Parathyroid adenoma (tissue), 2 donors: ENCODE results near the gene MIDN.

Experiments
- H2AFZ ChIP-seq: fragments of 300-600 bp; sonication (generic); one replicate; pipeline ENCODE4 v1.7.0; 2017; ENCODE audit warnings: antibody characterized with exemption, mild to moderate bottlenecking
- H3K27ac ChIP-seq: fragments of 300-600 bp; sonication (generic); one replicate; pipeline ENCODE4 v1.7.0; 2017
- H3K27me3 ChIP-seq: fragments of 300-600 bp; sonication (generic); one replicate; pipeline ENCODE4 v1.7.0; 2017; ENCODE audit warnings: low read length; ENCODE audit not compliant: control insufficient read depth, insufficient read depth
- H3K36me3 ChIP-seq: fragments of 300-600 bp; sonication (generic); one replicate; pipeline ENCODE4 v1.7.0; 2017; ENCODE audit warnings: low read length; ENCODE audit not compliant: control insufficient read depth, insufficient read depth
- H3K4me1 ChIP-seq: fragments of 300-600 bp; sonication (generic); one replicate; pipeline ENCODE4 v1.7.0; 2017; ENCODE audit warnings: control low read depth
- H3K4me2 ChIP-seq: fragments of 300-600 bp; sonication (generic); one replicate; pipeline ENCODE4 v1.7.0; 2017; ENCODE audit warnings: low read length
- H3K4me3 ChIP-seq: fragments of 300-600 bp; sonication (generic); one replicate; pipeline ENCODE4 v1.7.0; 2017; ENCODE audit warnings: low read depth, low read length
- H3K79me2 ChIP-seq: fragments of 300-600 bp; sonication (generic); one replicate; pipeline ENCODE4 v1.7.0; 2017; ENCODE audit warnings: control low read depth
- H3K9ac ChIP-seq: fragments of 300-600 bp; sonication (generic); one replicate; pipeline ENCODE4 v1.7.0; 2017; ENCODE audit warnings: mild to moderate bottlenecking
- H3K9me3 ChIP-seq: fragments of 300-600 bp; sonication (generic); one replicate; pipeline ENCODE4 v1.7.0; 2017; ENCODE audit warnings: low read length; ENCODE audit not compliant: control insufficient read depth
- CTCF ChIP-seq: fragments of 300-600 bp; sonication (generic); IDR thresholded peaks from one replicate; pipeline ENCODE4 v1.7.0; 2017; ENCODE audit warnings: antibody characterized with exemption, mild to moderate bottlenecking
- donor health status: primary hyperparathyroidism.

The MIDN gene

GRCh38 chr19:1276628-1277022, 28.2 kb downstream of the MIDN start:
- no peak overlapping the region for H3K4me3 ChIP-seq
- no peak overlapping the region for H2AFZ ChIP-seq
- peaks cover 17% of the 10 kb centered on the region for H3K79me2 ChIP-seq
- peak overlapping the region; percentile 97 for H3K4me2 ChIP-seq
- no peaks in the 10 kb centered on the region for H3K27me3 ChIP-seq
- H3K9ac ChIP-seq, result no peak overlapping the region
- peaks cover 21% of the 10 kb centered on the region for H3K4me1 ChIP-seq
- no peak for TF ChIP-seq CTCF
- no peaks in the 10 kb centered on the region for H3K36me3 ChIP-seq
- no peak overlapping the region for H3K27ac ChIP-seq
- H3K9me3 ChIP-seq, result no peaks in the 10 kb centered on the region

- Histone ChIP-seq H2AFZ (no peak overlapping the region), H3K4me3 (no peak overlapping the region), H3K9me3 (no peaks in the 10 kb centered on the region), H3K9ac (no peak overlapping the region), H3K79me2 (peaks cover 13% of the 10 kb centered on the region), H3K4me1 (peaks cover 17% of the 10 kb centered on the region), H3K27ac (no peak overlapping the region), H3K27me3 (no peaks in the 10 kb centered on the region), H3K36me3 (no peaks in the 10 kb centered on the region), H3K4me2 (no peak overlapping the region)
- TF ChIP-seq CTCF, result no peak
Observed at GRCh38 chr19:1277061-1277460, 28.7 kb downstream of the MIDN start.

- peaks cover 17% of the 10 kb centered on the region for H3K4me1 ChIP-seq
- H3K9ac ChIP-seq, result no peak overlapping the region
- H3K9me3 ChIP-seq, result no peaks in the 10 kb centered on the region
- no peaks in the 10 kb centered on the region for H3K27me3 ChIP-seq
- no peak overlapping the region for H2AFZ ChIP-seq
- H3K4me2 ChIP-seq, result no peak overlapping the region
- peaks cover 5% of the 10 kb centered on the region for H3K79me2 ChIP-seq
- H3K4me3 ChIP-seq, result no peak overlapping the region
- no peak for TF ChIP-seq CTCF
- H3K27ac ChIP-seq, result no peak overlapping the region
- H3K36me3 ChIP-seq, result no peaks in the 10 kb centered on the region
Observed at GRCh38 chr19:1278074-1278473, 29.7 kb downstream of the MIDN start.

- TF ChIP-seq CTCF, result no peak
- peaks cover 17% of the 10 kb centered on the region for H3K4me1 ChIP-seq
- no peaks in the 10 kb centered on the region for H3K27me3 ChIP-seq
- H3K27ac ChIP-seq, result no peak overlapping the region
- H3K36me3 ChIP-seq, result no peaks in the 10 kb centered on the region
- no peaks in the 10 kb centered on the region for H3K9me3 ChIP-seq
- H3K4me2 ChIP-seq, result no peak overlapping the region
- H3K9ac ChIP-seq, result no peak overlapping the region
- H3K79me2 ChIP-seq, result peaks cover 2% of the 10 kb centered on the region
- H3K4me3 ChIP-seq, result no peak overlapping the region
- H2AFZ ChIP-seq, result no peak overlapping the region
Observed at GRCh38 chr19:1278713-1279660, 30.6 kb downstream of the MIDN start.
